HepG2 (cell line): Measurements from ENCODE around the gene DCTN1.

Experiments used
- HNF4G ChIP-seq, 2 experiments: sonication (generic) in 1 of 2; formaldehyde crosslinking in 1 of 2; IDR thresholded peaks; 2 replicates each; pipeline versions ENCODE4 v1.4.0 to v1.6.1; 2011 to 2020; ENCODE audit warnings: borderline replicate concordance in 2 of 2, low read depth in 2 of 2, mild to moderate bottlenecking in 2 of 2, low read length in 1 of 2, missing genetic modification reagents in 1 of 2, moderate library complexity in 1 of 2
- NFIC ChIP-seq: IDR thresholded peaks from 2 replicates; pipeline ENCODE4 v1.6.1; 2012; ENCODE audit warnings: mild to moderate bottlenecking, low read length, inconsistent platforms
- NFYB ChIP-seq: sonication (generic); formaldehyde crosslinking; IDR thresholded peaks from 2 replicates; pipeline ENCODE4 v1.4.0; 2020; ENCODE audit warnings: missing genetic modification reagents
- NR3C1 ChIP-seq: sonication (generic); formaldehyde crosslinking; IDR thresholded peaks from 2 replicates; pipeline ENCODE4 v1.4.0; 2020; ENCODE audit warnings: missing genetic modification reagents
- POLR2AphosphoS5 ChIP-seq: IDR thresholded peaks from 2 replicates; pipeline ENCODE4 v1.6.1; 2012; ENCODE audit warnings: low read depth, low read length
- PRPF4 ChIP-seq: fragments of 200-400 bp; formaldehyde crosslinking; IDR thresholded peaks from 2 replicates; pipeline ENCODE4 v1.6.1; 2016; ENCODE audit warnings: low read length, low read depth; ENCODE audit not compliant: poor library complexity, severe bottlenecking
- TAF1 ChIP-seq: sonication (generic); formaldehyde crosslinking; IDR thresholded peaks from 2 replicates; pipeline ENCODE4 v1.4.0; 2020; ENCODE audit warnings: missing genetic modification reagents
- TBP ChIP-seq: sonication (generic); formaldehyde crosslinking; IDR thresholded peaks from 2 replicates; pipeline ENCODE4 v1.5.0; 2020; ENCODE audit warnings: missing genetic modification reagents
- ZBTB20 ChIP-seq: sonication (generic); formaldehyde crosslinking; IDR thresholded peaks from 2 replicates; pipeline ENCODE4 v1.8.1; 2023; ENCODE audit warnings: missing genetic modification reagents, low read depth, mild to moderate bottlenecking, borderline replicate concordance
- ZNF335 ChIP-seq: sonication (generic); formaldehyde crosslinking; IDR thresholded peaks from 2 replicates; pipeline ENCODE4 v1.4.0; 2020; ENCODE audit warnings: missing genetic modification reagents
- ZNF556 ChIP-seq: sonication (generic); formaldehyde crosslinking; IDR thresholded peaks from 2 replicates; pipeline ENCODE4 v1.4.0; 2020; ENCODE audit warnings: mild to moderate bottlenecking, missing genetic modification reagents, borderline replicate concordance
- TF ChIP-seq, protein P1 (sequence below): sonication (generic); formaldehyde crosslinking; IDR thresholded peaks from 2 replicates; pipeline ENCODE4 v1.4.0; 2020; ENCODE audit warnings: missing genetic modification reagents
- TF ChIP-seq, protein P2 (sequence below): sonication (generic); formaldehyde crosslinking; IDR thresholded peaks from 2 replicates; pipeline ENCODE4 v1.5.0; 2020; ENCODE audit warnings: mild to moderate bottlenecking, missing genetic modification reagents, moderate library complexity

DNA sequence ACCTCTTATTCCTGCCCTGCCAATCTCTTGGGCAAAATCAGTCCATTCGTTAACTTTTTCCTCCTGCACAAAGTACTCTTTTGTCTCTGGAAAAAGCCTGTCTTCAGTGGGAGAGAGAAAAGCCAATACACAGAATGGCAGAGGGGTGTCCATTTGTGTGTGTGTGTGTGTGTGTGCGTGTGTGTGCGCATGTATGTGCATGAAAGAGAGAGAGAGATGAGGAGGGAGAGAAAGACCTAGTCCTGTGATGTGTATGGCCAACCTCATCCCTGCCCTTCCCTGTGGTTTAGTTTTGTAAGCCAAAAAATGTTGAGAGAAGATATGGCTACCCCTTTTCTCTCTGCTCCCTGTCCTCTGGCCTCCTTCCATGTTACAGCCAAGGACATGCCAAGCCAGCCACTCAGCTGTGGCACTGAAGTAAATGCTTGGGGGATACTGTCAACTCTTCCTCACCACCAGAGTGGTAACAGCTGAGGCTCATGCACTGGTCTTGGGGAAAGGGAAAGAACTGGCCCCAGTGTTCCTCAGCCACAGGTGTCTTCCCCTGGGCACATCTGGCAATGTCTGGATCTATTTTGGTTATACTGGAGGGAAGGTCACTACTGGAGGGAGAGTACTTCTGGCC lies 47.4 kb downstream of the DCTN1 start:
- no peak for TF ChIP-seq TAF1
- TF ChIP-seq ZNF556 (CRISPR knock-in tag): no peak
- TF ChIP-seq POLR2AphosphoS5: no peak
- TF ChIP-seq, protein P1, sequence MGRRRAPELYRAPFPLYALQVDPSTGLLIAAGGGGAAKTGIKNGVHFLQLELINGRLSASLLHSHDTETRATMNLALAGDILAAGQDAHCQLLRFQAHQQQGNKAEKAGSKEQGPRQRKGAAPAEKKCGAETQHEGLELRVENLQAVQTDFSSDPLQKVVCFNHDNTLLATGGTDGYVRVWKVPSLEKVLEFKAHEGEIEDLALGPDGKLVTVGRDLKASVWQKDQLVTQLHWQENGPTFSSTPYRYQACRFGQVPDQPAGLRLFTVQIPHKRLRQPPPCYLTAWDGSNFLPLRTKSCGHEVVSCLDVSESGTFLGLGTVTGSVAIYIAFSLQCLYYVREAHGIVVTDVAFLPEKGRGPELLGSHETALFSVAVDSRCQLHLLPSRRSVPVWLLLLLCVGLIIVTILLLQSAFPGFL (CRISPR knock-in tag): no peak
- TF ChIP-seq NFYB (CRISPR knock-in tag): no peak
- TF ChIP-seq NR3C1 (CRISPR knock-in tag): no peak
- TF ChIP-seq ZBTB20 (CRISPR knock-in tag): no peak
- no peak for TF ChIP-seq TBP (CRISPR knock-in tag)
- no peak for TF ChIP-seq NFIC
- TF ChIP-seq HNF4G (IDR thresholded peaks at IDR 0.05; ENCODE audit: borderline replicate concordance, low read depth, low read length): no peak
- TF ChIP-seq HNF4G (CRISPR knock-in tag; IDR thresholded peaks at IDR 0.05; ENCODE audit: borderline replicate concordance, low read depth): no peak
- TF ChIP-seq, protein P2, sequence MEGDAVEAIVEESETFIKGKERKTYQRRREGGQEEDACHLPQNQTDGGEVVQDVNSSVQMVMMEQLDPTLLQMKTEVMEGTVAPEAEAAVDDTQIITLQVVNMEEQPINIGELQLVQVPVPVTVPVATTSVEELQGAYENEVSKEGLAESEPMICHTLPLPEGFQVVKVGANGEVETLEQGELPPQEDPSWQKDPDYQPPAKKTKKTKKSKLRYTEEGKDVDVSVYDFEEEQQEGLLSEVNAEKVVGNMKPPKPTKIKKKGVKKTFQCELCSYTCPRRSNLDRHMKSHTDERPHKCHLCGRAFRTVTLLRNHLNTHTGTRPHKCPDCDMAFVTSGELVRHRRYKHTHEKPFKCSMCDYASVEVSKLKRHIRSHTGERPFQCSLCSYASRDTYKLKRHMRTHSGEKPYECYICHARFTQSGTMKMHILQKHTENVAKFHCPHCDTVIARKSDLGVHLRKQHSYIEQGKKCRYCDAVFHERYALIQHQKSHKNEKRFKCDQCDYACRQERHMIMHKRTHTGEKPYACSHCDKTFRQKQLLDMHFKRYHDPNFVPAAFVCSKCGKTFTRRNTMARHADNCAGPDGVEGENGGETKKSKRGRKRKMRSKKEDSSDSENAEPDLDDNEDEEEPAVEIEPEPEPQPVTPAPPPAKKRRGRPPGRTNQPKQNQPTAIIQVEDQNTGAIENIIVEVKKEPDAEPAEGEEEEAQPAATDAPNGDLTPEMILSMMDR (CRISPR knock-in tag): no peak
- no peak for TF ChIP-seq PRPF4
- TF ChIP-seq ZNF335 (CRISPR knock-in tag): no peak
